Stomach (tissue), 9 donors: ENCODE measurements around the gene ACOT7. TPM values are rescaled to one million over a fixed set of nuclear protein-coding genes. Genes with fewer than 3 reads are reported as not detected.

ENCODE experiments used
- DNase-seq, 2 donors: peaks; one replicate each; pipeline versions ENCODE4 v3.0.0 to v3.0.0-alpha.2; 2013 to 2019
- H3K27ac ChIP-seq, 5 donors: fragments of 200-600 bp in 4 of 5; sonication (generic) in 4 of 5; one replicate each; pipeline ENCODE4 v1.5.1; 2013 to 2019; ENCODE audit warnings: mild to moderate bottlenecking in 1 of 5, moderate library complexity in 1 of 5
- H3K27me3 ChIP-seq, 3 donors: fragments of 200-600 bp; sonication (generic); one replicate each; pipeline ENCODE4 v1.5.1; 2017 to 2019; ENCODE audit warnings: mixed run types in 1 of 3
- H3K36me3 ChIP-seq, 4 donors: fragments of 200-600 bp; sonication (generic); 1 replicate in 3 of 4; 2 replicates in 1 of 4; pipeline ENCODE4 v1.5.1; 2016 to 2019
- H3K4me1 ChIP-seq, 4 donors: fragments of 200-600 bp; sonication (generic); one replicate each; pipeline ENCODE4 v1.5.1; 2016 to 2019
- H3K4me3 ChIP-seq, 4 donors: fragments of 200-600 bp; sonication (generic) in 3 of 4; one replicate each; pipeline ENCODE4 v1.5.1; 2016 to 2019; ENCODE audit warnings: mild to moderate bottlenecking in 1 of 4
- H3K9me3 ChIP-seq, 4 donors: fragments of 200-600 bp; sonication (generic); one replicate each; pipeline ENCODE4 v1.5.1; 2016 to 2019
- EP300 ChIP-seq: sonication (generic); formaldehyde crosslinking; IDR thresholded peaks from one replicate; pipeline ENCODE4 v1.6.1; 2017; ENCODE audit warnings: antibody characterized with exemption
- POLR2A ChIP-seq, 4 donors: fragments of 450-650 bp; IDR thresholded peaks; one replicate each; pipeline ENCODE4 v1.6.1; 2016; ENCODE audit warnings: antibody characterized with exemption in 4 of 4, control low read depth in 2 of 4, mild to moderate bottlenecking in 1 of 4, moderate library complexity in 1 of 4
- POLR2AphosphoS5 ChIP-seq, 3 donors: sonication (generic); formaldehyde crosslinking; IDR thresholded peaks; one replicate each; pipeline ENCODE4 v1.6.1; 2016; ENCODE audit warnings: antibody characterized with exemption in 3 of 3
- WGBS, 5 donors: extraction: QIAGEN DNeasy Blood & Tissue Kit in 3 of 5; methylation state at CpG; one replicate each; pipeline versions ENCODE4 v1.1.5 to v1.1.7; 2013 to 2018; 5-methylcytosine and 5-hydroxymethylcytosine counted together
- intact Hi-C: fragments of 100-400 bp; cut with DNase I; formaldehyde crosslinking; loops from one replicate; pipeline ENCODE4 v1.15.1; 2023; ENCODE audit warnings: low total_unique reads
- polyA plus RNA-seq, 3 donors: library from polyadenylated mRNA; stranded (reverse); fragments of 200-250 nt; gene quantifications; one replicate each; pipeline ENCODE4 v1.2.3, GENCODE V29; 2013
- total RNA-seq, 5 donors: library from RNA; depleted of rRNA; stranded (reverse); fragments of >200 nt; gene quantifications; one replicate each; pipeline versions ENCODE4 v1.1.0 to v1.2.3, GENCODE V29; 2014 to 2016
- TF ChIP-seq, protein P1 (sequence below), 7 experiments: fragments of 450-650 bp in 4 of 7; fragments of 200-600 bp in 3 of 7; sonication (generic) in 3 of 7; IDR thresholded peaks; one replicate each; pipeline ENCODE4 v1.5.1; 2016 to 2019; ENCODE audit warnings: antibody characterized with exemption in 7 of 7, control low read depth in 2 of 7, mild to moderate bottlenecking in 1 of 7
- donor health status: healthy with polysubstance abuse.
- donor health status: Bipolar disorder and iron deficiency.
- donor health status: healthy.

Gene ACOT7
- total and polyA plus RNA-seq, 8 donors: 9.4 to 69.8 (median 19.4) TPM; not detected in 1

DNA sequence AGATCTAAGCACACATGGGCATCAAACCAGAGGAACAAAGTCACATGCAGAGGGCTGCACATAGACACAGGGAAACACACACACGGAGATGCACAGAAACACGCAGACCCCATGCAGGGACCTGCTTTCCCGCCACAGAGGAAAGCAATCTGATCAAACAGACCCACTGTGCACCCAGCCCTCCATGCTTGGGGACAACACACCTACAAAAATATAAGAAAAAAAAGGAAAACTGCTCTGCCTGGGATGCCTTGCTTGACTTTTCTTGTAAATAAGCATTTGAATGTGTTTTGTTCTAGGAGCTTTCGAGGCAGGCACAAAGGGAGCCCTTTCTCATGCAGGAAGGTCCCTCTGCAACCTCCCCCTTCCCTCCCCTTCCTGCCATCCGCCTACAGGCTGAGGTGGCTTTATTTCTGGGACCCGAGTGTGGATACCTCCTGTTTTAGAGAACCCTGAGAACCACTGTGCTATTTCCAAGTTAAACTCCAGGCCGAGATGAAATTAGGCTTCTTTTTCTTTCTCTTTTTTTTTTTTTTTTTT is 154.3 kb downstream of the ACOT7 start:
- Histone ChIP-seq H3K36me3 (peaks cover 0 to under 1% (median 0%) of the 10 kb centered on the region in 4 donors), H3K4me1 (peaks cover 23 to 35% (median 32%) of the 10 kb centered on the region in 4 donors), H3K27ac (no peak overlapping the region), H3K9me3 (no peaks in the 10 kb centered on the region), H3K27me3 (peaks cover 10 to 67% (median 46%) of the 10 kb centered on the region in 3 donors), H3K4me3 (no peak overlapping the region)
- TF ChIP-seq, protein P1, sequence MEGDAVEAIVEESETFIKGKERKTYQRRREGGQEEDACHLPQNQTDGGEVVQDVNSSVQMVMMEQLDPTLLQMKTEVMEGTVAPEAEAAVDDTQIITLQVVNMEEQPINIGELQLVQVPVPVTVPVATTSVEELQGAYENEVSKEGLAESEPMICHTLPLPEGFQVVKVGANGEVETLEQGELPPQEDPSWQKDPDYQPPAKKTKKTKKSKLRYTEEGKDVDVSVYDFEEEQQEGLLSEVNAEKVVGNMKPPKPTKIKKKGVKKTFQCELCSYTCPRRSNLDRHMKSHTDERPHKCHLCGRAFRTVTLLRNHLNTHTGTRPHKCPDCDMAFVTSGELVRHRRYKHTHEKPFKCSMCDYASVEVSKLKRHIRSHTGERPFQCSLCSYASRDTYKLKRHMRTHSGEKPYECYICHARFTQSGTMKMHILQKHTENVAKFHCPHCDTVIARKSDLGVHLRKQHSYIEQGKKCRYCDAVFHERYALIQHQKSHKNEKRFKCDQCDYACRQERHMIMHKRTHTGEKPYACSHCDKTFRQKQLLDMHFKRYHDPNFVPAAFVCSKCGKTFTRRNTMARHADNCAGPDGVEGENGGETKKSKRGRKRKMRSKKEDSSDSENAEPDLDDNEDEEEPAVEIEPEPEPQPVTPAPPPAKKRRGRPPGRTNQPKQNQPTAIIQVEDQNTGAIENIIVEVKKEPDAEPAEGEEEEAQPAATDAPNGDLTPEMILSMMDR (IDR thresholded peaks at IDR 0.05): no peak
- TF ChIP-seq EP300: no peak
- WGBS, 5 donors: 29 to 44% (median 40%) methylated on average over 7 of the region's 7 CpGs
- intact Hi-C loops: no loop called here
- no peak for DNase-seq

DNA sequence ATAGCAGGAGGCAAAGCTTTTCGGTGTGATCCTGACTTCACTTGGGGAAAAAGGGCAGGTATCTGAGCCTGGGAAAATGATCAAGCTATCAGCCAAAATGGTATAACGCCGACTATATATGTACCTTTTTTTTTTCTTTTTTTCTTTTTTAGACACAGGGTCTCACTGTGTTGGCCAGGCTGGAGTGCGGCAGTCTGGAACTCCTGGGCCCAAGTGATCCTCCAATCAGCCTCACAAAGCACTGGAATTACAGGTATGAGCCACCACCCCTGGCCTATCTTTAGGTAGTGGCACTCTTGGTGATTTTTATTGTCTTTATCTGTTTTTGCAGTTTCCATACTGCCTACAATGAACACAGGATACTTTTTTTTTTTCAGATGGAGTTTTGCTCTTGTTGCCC is 156.5 kb downstream of the ACOT7 start:
- H3K27me3 ChIP-seq: peaks cover 0 to 45% (median 25%) of the 10 kb centered on the region in 3 donors
- TF ChIP-seq POLR2A (IDR thresholded peaks at IDR 0.05) (no peak), POLR2AphosphoS5 (IDR thresholded peaks at IDR 0.05) (no peak), EP300 (no peak)
- TF ChIP-seq, protein P1 (IDR thresholded peaks at IDR 0.05): no peak
- intact Hi-C loops: no loop called here
- no peak for DNase-seq
- H3K4me1 ChIP-seq: peaks cover 17 to 35% (median 26%) of the 10 kb centered on the region in 4 donors
- WGBS, 5 donors: 85 to 94% (median 91%) methylated on average over 4 of the region's 4 CpGs
- H3K36me3 ChIP-seq: peaks cover 12 to 20% (median 18%) of the 10 kb centered on the region in 4 donors
- no peak overlapping the region for H3K4me3 ChIP-seq
- no peaks in the 10 kb centered on the region for H3K9me3 ChIP-seq
- H3K27ac ChIP-seq: no peak overlapping the region

DNA sequence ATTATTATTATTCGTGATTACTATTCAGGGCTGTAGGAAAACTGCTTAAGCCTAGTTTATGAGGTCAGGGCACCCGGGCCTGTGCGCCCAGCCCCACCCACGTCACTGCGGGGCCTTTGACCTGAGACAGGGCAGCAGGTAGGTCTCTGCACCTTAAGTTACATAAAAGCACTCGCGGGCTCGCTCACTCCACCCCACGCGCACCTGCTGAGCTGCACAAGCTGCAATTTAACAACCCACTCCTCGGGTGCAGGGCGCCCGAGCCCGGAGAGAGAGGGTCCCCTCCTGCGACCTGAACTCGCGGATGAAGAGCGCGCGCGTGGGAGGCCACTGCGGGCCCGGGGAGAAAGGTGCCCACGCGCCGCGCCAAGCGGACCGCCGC is 158.3 kb downstream of the ACOT7 start:
- Histone ChIP-seq H3K4me3 (peak overlapping the region; percentile 83 to 89 (median 84)), H3K9me3 (no peaks in the 10 kb centered on the region), H3K36me3 (peaks cover 19 to 38% (median 36%) of the 10 kb centered on the region in 4 donors), H3K27ac (peak overlapping the region in 4 of 5 donors; percentile 37 to 87 (median 81)), H3K4me1 (peaks cover 11 to 26% (median 17%) of the 10 kb centered on the region in 4 donors), H3K27me3 (peaks cover 0 to 27% (median 9%) of the 10 kb centered on the region in 3 donors)
- TF ChIP-seq, protein P1 (IDR thresholded peaks at IDR 0.05): no peak
- TF ChIP-seq POLR2A (IDR thresholded peaks at IDR 0.05) (no peak), EP300 (no peak), POLR2AphosphoS5 (IDR thresholded peaks at IDR 0.05) (no peak)
- intact Hi-C loops: no loop called here
- WGBS, 5 donors: 0 to 2% (median 1%) methylated on average over 8 to 30 of the region's 30 CpGs
- no peak for DNase-seq

DNA sequence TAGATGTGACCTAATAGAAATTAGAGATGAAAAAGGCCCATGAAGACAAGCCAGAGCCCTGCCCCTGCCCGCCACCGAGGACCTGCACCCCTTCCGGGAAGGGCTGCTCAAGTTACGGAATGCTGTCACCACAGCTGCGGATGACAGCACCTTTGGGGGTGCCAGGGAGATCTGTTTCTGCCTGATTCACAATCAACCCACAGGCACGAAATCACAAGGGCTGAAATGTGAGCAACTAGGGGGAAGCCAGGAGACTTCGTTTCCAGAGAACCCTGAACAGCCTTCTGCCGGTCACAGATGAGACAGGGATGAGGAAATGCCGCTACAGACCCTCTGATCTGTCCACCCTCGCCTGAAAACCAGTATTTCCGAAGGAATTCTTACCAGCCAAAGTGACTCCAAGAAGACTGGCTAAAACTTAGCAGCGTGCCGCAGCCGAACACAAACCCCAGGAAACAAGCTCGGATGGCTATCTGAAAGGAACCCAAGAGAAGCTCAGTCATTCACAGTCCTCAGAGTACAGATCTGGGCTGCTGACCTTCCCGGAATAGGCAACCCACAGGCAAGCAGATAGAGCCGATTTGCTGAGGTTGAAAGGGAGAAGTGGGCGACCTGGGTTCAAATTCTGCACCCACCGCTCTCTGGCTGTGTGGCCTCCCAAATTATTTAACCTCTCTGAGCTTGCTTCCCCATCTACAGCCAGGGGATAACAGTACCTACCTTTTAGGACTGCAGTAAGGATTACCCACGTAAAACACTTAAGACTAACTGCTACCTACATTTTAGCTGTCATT is 158.9 kb downstream of the ACOT7 start:
- H3K9me3 ChIP-seq: no peaks in the 10 kb centered on the region
- H3K4me3 ChIP-seq: peak overlapping the region; percentile 83 to 89 (median 84)
- 38 to 52% (median 43%) methylated on average over 16 to 20 of the region's 20 CpGs for WGBS, 5 donors
- H3K36me3 ChIP-seq: peaks cover 25 to 44% (median 42%) of the 10 kb centered on the region in 4 donors
- TF ChIP-seq POLR2AphosphoS5 (IDR thresholded peaks at IDR 0.05): no peak
- no peak for TF ChIP-seq POLR2A (IDR thresholded peaks at IDR 0.05)
- TF ChIP-seq, protein P1 (IDR thresholded peaks at IDR 0.05): no peak
- TF ChIP-seq EP300: no peak
- peak overlapping the region in 3 of 5 donors; percentile 37 to 87 (median 77) for H3K27ac ChIP-seq
- H3K27me3 ChIP-seq: peaks cover 0 to 21% (median 3%) of the 10 kb centered on the region in 3 donors
- intact Hi-C loops: no loop called here
- no peak for DNase-seq
- peaks cover 11 to 26% (median 17%) of the 10 kb centered on the region in 4 donors for H3K4me1 ChIP-seq
